Esophagus muscularis mucosa (tissue), 4 donors: ENCODE measurements around the gene RTP2. TPM values are rescaled to one million over a fixed set of nuclear protein-coding genes. Genes with fewer than 3 reads are reported as not detected.

Source experiments
- DNase-seq: peaks from one replicate; pipeline ENCODE4 v3.0.0-alpha.2; 2017; ENCODE audit errors: extremely low spot score
- H3K27ac ChIP-seq, 4 donors: fragments of 200-600 bp; sonication (generic); replicated peaks in 1 of 4; 1 replicate in 3 of 4; 2 replicates in 1 of 4; pipeline ENCODE4 v1.5.1; 2016 to 2019; ENCODE audit warnings: mild to moderate bottlenecking in 1 of 4
- H3K27me3 ChIP-seq, 4 donors: fragments of 200-600 bp; sonication (generic); one replicate each; pipeline versions ENCODE4 v1.5.1 to v1.6.0; 2016 to 2019
- H3K36me3 ChIP-seq, 4 donors: fragments of 200-600 bp; sonication (generic); one replicate each; pipeline ENCODE4 v1.5.1; 2016 to 2019
- H3K4me1 ChIP-seq, 4 donors: fragments of 200-600 bp; sonication (generic); one replicate each; pipeline ENCODE4 v1.5.1; 2016 to 2019
- H3K4me3 ChIP-seq, 4 donors: fragments of 200-600 bp; sonication (generic); 1 replicate in 2 of 4; 2 replicates in 2 of 4; pipeline ENCODE4 v1.5.1; 2016 to 2019; ENCODE audit warnings: mild to moderate bottlenecking in 4 of 4, moderate library complexity in 1 of 4
- H3K9me3 ChIP-seq, 4 donors: fragments of 200-600 bp; sonication (generic); 1 replicate in 3 of 4; 2 replicates in 1 of 4; pipeline ENCODE4 v1.5.1; 2016 to 2019
- CTCF ChIP-seq, 3 experiments: fragments of 200-600 bp in 2 of 3; fragments of 450-650 bp in 1 of 3; sonication (generic) in 2 of 3; IDR thresholded peaks; one replicate each; pipeline ENCODE4 v1.5.1; 2017 to 2019; ENCODE audit warnings: antibody characterized with exemption in 3 of 3, mild to moderate bottlenecking in 2 of 3, moderate library complexity in 1 of 3
- EP300 ChIP-seq: sonication (generic); formaldehyde crosslinking; IDR thresholded peaks from one replicate; pipeline ENCODE4 v1.6.1; 2017; ENCODE audit warnings: antibody characterized with exemption
- POLR2A ChIP-seq: fragments of 450-650 bp; IDR thresholded peaks from one replicate; pipeline ENCODE4 v1.6.1; 2017; ENCODE audit warnings: antibody characterized with exemption, moderate library complexity, mild to moderate bottlenecking, low read depth
- POLR2AphosphoS5 ChIP-seq, 2 donors: sonication (generic); formaldehyde crosslinking; IDR thresholded peaks; one replicate each; pipeline ENCODE4 v1.6.1; 2017; ENCODE audit warnings: antibody characterized with exemption in 2 of 2
- WGBS: methylation state at CpG from one replicate; pipeline ENCODE4 v1.1.5; 2018; 5-methylcytosine and 5-hydroxymethylcytosine counted together
- intact Hi-C: fragments of 100-400 bp; cut with DNase I; formaldehyde crosslinking; loops from one replicate; pipeline ENCODE4 v1.15.1; 2023
- total RNA-seq, 4 donors: library from RNA; depleted of rRNA; stranded (reverse); fragments of >200 nt; gene quantifications; one replicate each; pipeline versions ENCODE4 v1.1.0 to v1.2.1, GENCODE V29; 2016

The RTP2 gene
- total RNA-seq, 4 donors from 2014 or later = not detected

GRCh38 chr3:187744169-187745151, 42.1 kb upstream of the RTP2 start:
- Histone ChIP-seq H3K4me3 (peak overlapping the region; percentile 69 to 81 (median 76)), H3K27me3 (no peaks in the 10 kb centered on the region), H3K9me3 (no peaks in the 10 kb centered on the region), H3K4me1 (peaks cover 13 to 69% (median 47%) of the 10 kb centered on the region in 4 donors), H3K27ac (peak overlapping the region; percentile 94 to 99 (median 98)), H3K36me3 (no peaks in the 10 kb centered on the region)
- TF ChIP-seq POLR2AphosphoS5 (IDR thresholded peaks at IDR 0.05) = peak in 1 of 2 donors; percentile 36
- TF ChIP-seq POLR2A = peak; percentile 37
- TF ChIP-seq CTCF (IDR thresholded peaks at IDR 0.05) = no peak
- DNase-seq = no peak
- intact Hi-C loops = loop anchor here (2.0 to 10.0 kb wide), 4 partner anchors 308 to 830 kb away; no protein-coding TSS in a partner anchor
- WGBS = under 1% methylated on average over 49 of the region's 55 CpGs

DNA sequence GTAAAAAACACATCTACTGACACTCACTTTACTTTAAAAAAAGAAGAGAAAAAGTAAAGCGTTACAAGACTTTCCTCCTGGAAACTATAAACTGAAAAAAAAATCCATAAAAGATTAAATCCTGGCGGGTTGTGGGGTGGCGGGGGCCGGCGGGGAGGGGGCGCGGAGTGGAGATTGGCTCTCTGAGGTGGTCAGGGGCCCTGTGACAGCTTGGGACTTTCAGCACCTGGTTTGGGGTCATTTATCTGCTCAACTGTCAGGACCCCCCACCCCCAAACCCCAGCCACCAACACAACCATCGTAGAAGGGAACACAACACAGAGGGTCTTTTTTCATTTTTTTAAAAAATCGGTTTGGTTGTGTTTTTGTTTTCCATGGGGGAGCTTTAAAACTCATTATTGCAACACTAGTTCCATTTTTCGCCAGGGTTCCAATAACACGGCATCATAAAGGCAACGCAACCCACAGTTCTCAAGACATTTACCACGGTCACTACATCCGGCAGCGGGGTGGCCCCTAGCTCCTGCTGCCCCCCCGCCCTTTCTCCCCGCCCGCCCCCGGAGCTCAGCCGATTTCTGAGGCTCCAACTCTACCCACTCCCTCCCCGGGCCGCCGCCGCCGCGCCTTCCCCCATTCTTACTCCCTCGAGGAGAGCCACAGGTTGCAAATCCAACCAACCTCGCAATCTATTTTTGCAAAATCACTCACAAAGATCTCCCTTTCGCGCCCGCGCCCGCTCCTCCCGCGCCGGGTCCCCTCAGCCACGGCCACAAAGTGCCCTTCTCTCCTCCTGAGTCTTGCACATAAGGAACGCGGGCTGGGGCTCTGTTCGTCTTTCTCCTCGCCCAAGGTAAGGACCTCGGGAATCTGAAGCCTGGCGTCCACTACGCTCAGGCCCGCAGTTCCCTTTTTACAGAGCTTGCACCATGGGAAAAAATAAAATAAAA, 41.1 kb upstream of the RTP2 start:
- TF ChIP-seq CTCF (IDR thresholded peaks at IDR 0.05) = no peak
- TF ChIP-seq POLR2AphosphoS5 (IDR thresholded peaks at IDR 0.05) = peak in 1 of 2 donors; percentile 53
- no peak for TF ChIP-seq EP300
- peak; percentile 31 for TF ChIP-seq POLR2A
- H3K36me3 ChIP-seq = no peaks in the 10 kb centered on the region
- H3K27ac ChIP-seq = peak overlapping the region; percentile 94 to 99 (median 98)
- peak; percentile 95 for DNase-seq
- no peaks in the 10 kb centered on the region for H3K27me3 ChIP-seq
- peak overlapping the region; percentile 69 to 81 (median 76) for H3K4me3 ChIP-seq
- H3K9me3 ChIP-seq = no peaks in the 10 kb centered on the region
- WGBS = 3% methylated on average over 45 of the region's 45 CpGs
- peaks cover 12 to 66% (median 43%) of the 10 kb centered on the region in 4 donors for H3K4me1 ChIP-seq
- intact Hi-C loops = loop anchor here (2.0 to 10.0 kb wide), 4 partner anchors 409 to 1205 kb away; no protein-coding TSS in a partner anchor

DNA sequence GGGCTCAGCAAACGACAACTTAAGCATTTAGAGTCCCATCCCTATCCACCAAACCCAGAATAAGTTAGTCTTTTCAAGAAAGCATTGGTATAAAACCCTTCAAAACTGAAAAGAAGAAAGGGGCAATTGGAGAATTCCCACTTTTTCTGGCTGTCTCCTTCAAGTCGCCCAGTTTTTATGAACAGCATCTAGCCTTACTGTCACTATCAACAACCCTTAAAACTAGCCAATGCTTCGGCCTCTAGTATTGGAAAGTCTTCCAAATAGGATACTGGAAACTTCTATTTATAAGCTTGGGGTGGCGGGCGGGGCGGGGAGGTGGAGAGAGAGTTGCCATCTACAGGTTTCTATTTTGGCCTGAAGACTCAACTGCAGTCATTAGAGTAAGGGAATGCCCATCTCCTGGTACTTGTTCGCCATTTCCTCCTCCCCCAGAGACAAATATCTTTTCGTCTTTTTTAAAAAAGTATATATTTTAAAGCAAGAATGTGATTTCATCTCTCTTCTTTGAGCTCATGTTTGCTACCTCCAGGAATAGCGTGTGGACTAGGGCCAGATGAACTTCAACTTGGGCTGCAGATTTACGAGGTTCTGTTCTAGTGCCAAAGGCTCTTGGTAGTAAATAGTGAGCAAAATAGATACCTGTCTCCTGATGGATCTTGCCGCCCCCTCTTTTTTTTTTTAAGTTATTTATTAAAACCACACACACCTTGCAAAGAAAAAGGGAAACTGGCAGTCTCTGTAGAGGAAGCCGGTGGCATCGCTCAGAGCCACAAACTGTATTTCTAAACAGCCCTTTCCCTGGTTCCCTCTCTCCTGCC, 40.2 kb upstream of the RTP2 start:
- Histone ChIP-seq H3K27ac (peak overlapping the region; percentile 94 to 99 (median 98)), H3K4me3 (peak overlapping the region; percentile 69 to 81 (median 76)), H3K9me3 (no peaks in the 10 kb centered on the region), H3K27me3 (no peaks in the 10 kb centered on the region), H3K36me3 (no peaks in the 10 kb centered on the region), H3K4me1 (peaks cover 5 to 66% (median 36%) of the 10 kb centered on the region in 4 donors)
- intact Hi-C loops = loop anchor here (2.0 to 10.0 kb wide), 3 partner anchors 476 to 1206 kb away; no protein-coding TSS in a partner anchor
- DNase-seq = no peak
- 44% methylated on average over 13 of the region's 13 CpGs for WGBS
- no peak for TF ChIP-seq CTCF (IDR thresholded peaks at IDR 0.05)
- no peak for TF ChIP-seq POLR2A
- no peak for TF ChIP-seq EP300
- TF ChIP-seq POLR2AphosphoS5 (IDR thresholded peaks at IDR 0.05) = no peak
